SJCRH30 (cell line): ENCODE measurements around the gene CUEDC1. TPM values are rescaled to one million over a fixed set of nuclear protein-coding genes. Genes with fewer than 3 reads are reported as not detected.
A peak's percentile ranks its signal among the peaks of the same experiment; 100 is the strongest.

Experiments used
- DNase-seq, 2 experiments: peaks; one replicate each; pipeline ENCODE4 v3.0.0-alpha.2; 2015 to 2020
- H3K27ac ChIP-seq: fragments of 250-450 bp; sonication (Bioruptor Pico); 2 replicates; pipeline ENCODE4 v1.5.1; 2020; ENCODE audit warnings: mild to moderate bottlenecking, moderate library complexity
- H3K27me3 ChIP-seq: fragments of 250-450 bp; sonication (Bioruptor Pico); 2 replicates; pipeline ENCODE4 v1.5.1; 2020; ENCODE audit warnings: mild to moderate bottlenecking, moderate library complexity
- H3K36me3 ChIP-seq: fragments of 250-450 bp; sonication (Bioruptor Pico); 2 replicates; pipeline ENCODE4 v1.5.1; 2020; ENCODE audit warnings: mild to moderate bottlenecking, moderate library complexity
- H3K4me1 ChIP-seq: fragments of 250-450 bp; sonication (Bioruptor Pico); 2 replicates; pipeline ENCODE4 v1.5.1; 2020; ENCODE audit warnings: mild to moderate bottlenecking, moderate library complexity
- H3K4me3 ChIP-seq: fragments of 250-450 bp; sonication (Bioruptor Pico); 2 replicates; pipeline ENCODE4 v1.5.1; 2020; ENCODE audit warnings: mild to moderate bottlenecking, moderate library complexity
- H3K9me3 ChIP-seq: fragments of 250-450 bp; sonication (Bioruptor Pico); replicated peaks from 2 replicates; pipeline ENCODE4 v1.5.1; 2020; ENCODE audit warnings: mild to moderate bottlenecking, moderate library complexity
- total RNA-seq: library from RNA; depleted of rRNA; stranded (reverse); fragments of >200 nt; shearing (Covaris generic); gene quantifications from 2 replicates; pipeline ENCODE4 v1.2.3, GENCODE V29; 2014

The CUEDC1 gene
- total RNA-seq, 1 experiment from 2014 or later: 14.4 TPM

- H3K4me1 ChIP-seq: peaks cover 59% of the 10 kb centered on the region
- no peak for DNase-seq
- no peak overlapping the region for H3K27ac ChIP-seq
Observed at GRCh38 chr17:57871155-57871554, 84.1 kb downstream of the CUEDC1 start.

GRCh38 chr17:57870283-57870635, 85.0 kb downstream of the CUEDC1 start:
- DNase-seq: peak in 1 of 2 experiments; percentile 19
- no peak overlapping the region for H3K4me3 ChIP-seq
- peak overlapping the region; percentile 87 for H3K27ac ChIP-seq
- H3K27me3 ChIP-seq: no peaks in the 10 kb centered on the region
- H3K4me1 ChIP-seq: peaks cover 53% of the 10 kb centered on the region
- H3K9me3 ChIP-seq: no peaks in the 10 kb centered on the region
- no peaks in the 10 kb centered on the region for H3K36me3 ChIP-seq

More at GRCh38 chr17:57871155-57871554, 84.1 kb downstream of the CUEDC1 start:
- Histone ChIP-seq H3K36me3 (no peaks in the 10 kb centered on the region), H3K9me3 (no peaks in the 10 kb centered on the region), H3K4me3 (no peak overlapping the region), H3K27me3 (no peaks in the 10 kb centered on the region)

GRCh38 chr17:57869617-57870282, 85.5 kb downstream of the CUEDC1 start:
- peak; percentile 55 to 73 for DNase-seq
- Histone ChIP-seq H3K27ac (peak overlapping the region; percentile 87), H3K27me3 (no peaks in the 10 kb centered on the region), H3K9me3 (no peaks in the 10 kb centered on the region), H3K4me1 (peaks cover 49% of the 10 kb centered on the region), H3K4me3 (no peak overlapping the region), H3K36me3 (no peaks in the 10 kb centered on the region)

GRCh38 chr17:57868910-57869616, 86.1 kb downstream of the CUEDC1 start:
- peaks cover 45% of the 10 kb centered on the region for H3K4me1 ChIP-seq
- H3K9me3 ChIP-seq: no peaks in the 10 kb centered on the region
- no peak overlapping the region for H3K4me3 ChIP-seq
- H3K27ac ChIP-seq: peak overlapping the region; percentile 87
- no peak for DNase-seq
- no peaks in the 10 kb centered on the region for H3K36me3 ChIP-seq
- H3K27me3 ChIP-seq: no peaks in the 10 kb centered on the region

GRCh38 chr17:57868007-57868909, 87.0 kb downstream of the CUEDC1 start:
- H3K4me3 ChIP-seq: 0 out of 2 replicates have a peak overlapping the region, but pooled peaks have one; percentile 6
- no peaks in the 10 kb centered on the region for H3K9me3 ChIP-seq
- H3K4me1 ChIP-seq: peaks cover 37% of the 10 kb centered on the region
- H3K36me3 ChIP-seq: no peaks in the 10 kb centered on the region
- no peaks in the 10 kb centered on the region for H3K27me3 ChIP-seq
- peak; percentile 90 to 93 for DNase-seq
- H3K27ac ChIP-seq: peak overlapping the region; percentile 87

GRCh38 chr17:57867126-57867525, 88.1 kb downstream of the CUEDC1 start:
- no peaks in the 10 kb centered on the region for H3K36me3 ChIP-seq
- peaks cover 34% of the 10 kb centered on the region for H3K4me1 ChIP-seq
- no peak overlapping the region for H3K4me3 ChIP-seq
- H3K9me3 ChIP-seq: no peaks in the 10 kb centered on the region
- no peaks in the 10 kb centered on the region for H3K27me3 ChIP-seq
- peak overlapping the region; percentile 87 for H3K27ac ChIP-seq
- no peak for DNase-seq

GRCh38 chr17:57866723-57867122, 88.5 kb downstream of the CUEDC1 start:
- no peaks in the 10 kb centered on the region for H3K36me3 ChIP-seq

GRCh38 chr17:57866319-57866718, 88.9 kb downstream of the CUEDC1 start:
- no peak overlapping the region for H3K4me3 ChIP-seq
- H3K9me3 ChIP-seq: no peaks in the 10 kb centered on the region
- H3K4me1 ChIP-seq: peaks cover 37% of the 10 kb centered on the region
- H3K27me3 ChIP-seq: no peaks in the 10 kb centered on the region
- DNase-seq: no peak
- no peak overlapping the region for H3K27ac ChIP-seq
- H3K36me3 ChIP-seq: no peaks in the 10 kb centered on the region

More at GRCh38 chr17:57866723-57867122, 88.5 kb downstream of the CUEDC1 start:
- no peak overlapping the region for H3K27ac ChIP-seq
- H3K27me3 ChIP-seq: no peaks in the 10 kb centered on the region
- H3K9me3 ChIP-seq: no peaks in the 10 kb centered on the region
- no peak overlapping the region for H3K4me3 ChIP-seq
- DNase-seq: no peak
- peaks cover 34% of the 10 kb centered on the region for H3K4me1 ChIP-seq

- Histone ChIP-seq H3K36me3 (no peaks in the 10 kb centered on the region), H3K4me3 (no peak overlapping the region), H3K27ac (no peak overlapping the region), H3K27me3 (no peaks in the 10 kb centered on the region), H3K9me3 (no peaks in the 10 kb centered on the region), H3K4me1 (peaks cover 34% of the 10 kb centered on the region)
- DNase-seq: no peak
Observed at GRCh38 chr17:57864273-57864672, 90.9 kb downstream of the CUEDC1 start.

GRCh38 chr17:57862694-57863667, 92.2 kb downstream of the CUEDC1 start:
- Histone ChIP-seq H3K9me3 (no peaks in the 10 kb centered on the region), H3K4me3 (no peak overlapping the region), H3K4me1 (peaks cover 23% of the 10 kb centered on the region), H3K36me3 (no peaks in the 10 kb centered on the region), H3K27me3 (no peaks in the 10 kb centered on the region), H3K27ac (no peak overlapping the region)
- DNase-seq: no peak

- no peak overlapping the region for H3K27ac ChIP-seq
Observed at GRCh38 chr17:57861790-57862693, 93.2 kb downstream of the CUEDC1 start.

GRCh38 chr17:57861000-57861789, 94.0 kb downstream of the CUEDC1 start:
- Histone ChIP-seq H3K4me1 (peaks cover 12% of the 10 kb centered on the region; the same call in 1 of the 2 replicates), H3K27ac (no peak overlapping the region), H3K4me3 (no peak overlapping the region), H3K27me3 (no peaks in the 10 kb centered on the region), H3K36me3 (no peaks in the 10 kb centered on the region), H3K9me3 (no peaks in the 10 kb centered on the region)
- peak in 1 of 2 experiments; percentile 21 for DNase-seq

More at GRCh38 chr17:57861790-57862693, 93.2 kb downstream of the CUEDC1 start:
- Histone ChIP-seq H3K9me3 (no peaks in the 10 kb centered on the region), H3K4me1 (peaks cover 13% of the 10 kb centered on the region; the same call in 1 of the 2 replicates), H3K27me3 (no peaks in the 10 kb centered on the region), H3K36me3 (no peaks in the 10 kb centered on the region), H3K4me3 (no peak overlapping the region)
- no peak for DNase-seq
